Brain microvascular endothelial cell (primary cell): Measurements from ENCODE around the gene GAREM1.

Experiments used
- DNase-seq: peaks from one replicate; pipeline ENCODE4 v3.0.0-alpha.2; 2020
- H3K27ac ChIP-seq: fragments of 250-450 bp; sonication (Bioruptor Pico); 2 replicates; pipeline ENCODE4 v1.5.1; 2020; ENCODE audit warnings: mild to moderate bottlenecking, moderate library complexity
- H3K27me3 ChIP-seq: fragments of 250-450 bp; sonication (Bioruptor Pico); replicated peaks from 2 replicates; pipeline ENCODE4 v1.5.1; 2020; ENCODE audit warnings: mild to moderate bottlenecking
- H3K36me3 ChIP-seq: fragments of 250-450 bp; sonication (Bioruptor Pico); replicated peaks from 2 replicates; pipeline ENCODE4 v1.5.1; 2020; ENCODE audit warnings: mild to moderate bottlenecking
- H3K4me3 ChIP-seq: 2 replicates; pipeline ENCODE4 v1.5.1; 2011; ENCODE audit warnings: low read depth, mild to moderate bottlenecking, control low read depth, low read length, moderate library complexity
- in situ Hi-C: cut with HindIII; loops from 2 replicates; pipeline ENCODE4 v1.10.0; 2017; ENCODE audit warnings: low sequenced_read_pairs, low pct_ligation_motif_present
- TF ChIP-seq, protein P1 (sequence below): IDR thresholded peaks from 2 replicates; pipeline ENCODE4 v1.5.1; 2011; ENCODE audit warnings: low read depth, mild to moderate bottlenecking, moderate library complexity, low read length, control low read depth, inconsistent platforms; ENCODE audit errors: missing control alignments

Gene GAREM1

GRCh38 chr18:32270341-32270740 lies 200.3 kb downstream of the GAREM1 start:
- Histone ChIP-seq H3K4me3 (no peak overlapping the region), H3K27ac (no peak overlapping the region), H3K27me3 (no peaks in the 10 kb centered on the region), H3K36me3 (no peaks in the 10 kb centered on the region)
- no peak for DNase-seq
- in situ Hi-C loops: no loop called here
- TF ChIP-seq, protein P1, sequence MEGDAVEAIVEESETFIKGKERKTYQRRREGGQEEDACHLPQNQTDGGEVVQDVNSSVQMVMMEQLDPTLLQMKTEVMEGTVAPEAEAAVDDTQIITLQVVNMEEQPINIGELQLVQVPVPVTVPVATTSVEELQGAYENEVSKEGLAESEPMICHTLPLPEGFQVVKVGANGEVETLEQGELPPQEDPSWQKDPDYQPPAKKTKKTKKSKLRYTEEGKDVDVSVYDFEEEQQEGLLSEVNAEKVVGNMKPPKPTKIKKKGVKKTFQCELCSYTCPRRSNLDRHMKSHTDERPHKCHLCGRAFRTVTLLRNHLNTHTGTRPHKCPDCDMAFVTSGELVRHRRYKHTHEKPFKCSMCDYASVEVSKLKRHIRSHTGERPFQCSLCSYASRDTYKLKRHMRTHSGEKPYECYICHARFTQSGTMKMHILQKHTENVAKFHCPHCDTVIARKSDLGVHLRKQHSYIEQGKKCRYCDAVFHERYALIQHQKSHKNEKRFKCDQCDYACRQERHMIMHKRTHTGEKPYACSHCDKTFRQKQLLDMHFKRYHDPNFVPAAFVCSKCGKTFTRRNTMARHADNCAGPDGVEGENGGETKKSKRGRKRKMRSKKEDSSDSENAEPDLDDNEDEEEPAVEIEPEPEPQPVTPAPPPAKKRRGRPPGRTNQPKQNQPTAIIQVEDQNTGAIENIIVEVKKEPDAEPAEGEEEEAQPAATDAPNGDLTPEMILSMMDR: no peak

DNA sequence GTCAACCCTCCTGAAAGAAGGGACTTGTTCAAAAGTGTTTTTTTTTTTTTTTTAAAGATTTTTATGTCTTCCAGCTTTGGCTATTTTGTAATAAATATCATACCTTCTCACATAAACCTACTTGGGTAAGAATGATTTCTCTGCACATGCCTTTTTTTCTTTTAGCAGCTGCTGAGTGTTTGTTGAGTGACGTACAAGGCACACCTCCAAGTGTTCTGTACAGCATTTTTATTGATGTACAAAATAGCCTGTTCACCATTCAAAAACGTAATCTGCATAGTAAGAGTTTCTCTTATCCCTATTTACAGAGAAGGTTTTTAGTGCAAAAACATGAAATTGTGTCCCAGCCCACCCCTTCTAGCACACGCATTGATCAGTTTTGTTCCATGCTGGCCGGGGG lies 203.2 kb downstream of the GAREM1 start:
- H3K27me3 ChIP-seq: no peaks in the 10 kb centered on the region
- H3K27ac ChIP-seq: no peak overlapping the region
- in situ Hi-C loops: no loop called here
- H3K36me3 ChIP-seq: no peaks in the 10 kb centered on the region
- DNase-seq: no peak
- TF ChIP-seq, protein P1: no peak
- H3K4me3 ChIP-seq: no peak overlapping the region

DNA sequence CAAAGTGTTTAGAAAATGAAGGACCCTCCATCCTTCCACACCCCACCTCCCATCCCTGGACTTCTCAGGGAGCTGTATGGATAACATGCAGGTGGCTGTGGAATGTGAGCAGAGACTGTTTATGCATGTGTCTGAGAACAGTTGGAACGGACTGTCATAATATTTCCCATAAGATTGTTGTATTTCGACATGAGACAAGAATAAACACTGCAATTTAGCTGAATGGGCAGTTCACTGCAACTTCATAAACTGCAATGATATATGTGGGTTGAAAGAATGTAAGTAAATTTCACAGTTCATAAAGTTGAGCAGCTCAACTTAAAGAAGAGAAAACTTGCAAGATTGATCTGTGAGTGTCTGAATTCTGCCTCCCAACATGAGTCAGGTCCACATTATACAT lies 206.3 kb downstream of the GAREM1 start:
- H3K4me3 ChIP-seq: no peak overlapping the region
- DNase-seq: no peak
- in situ Hi-C loops: no loop called here
- no peak overlapping the region for H3K27ac ChIP-seq
- no peaks in the 10 kb centered on the region for H3K36me3 ChIP-seq
- TF ChIP-seq, protein P1: no peak
- H3K27me3 ChIP-seq: no peaks in the 10 kb centered on the region

- in situ Hi-C loops: no loop called here
- Histone ChIP-seq H3K27me3 (no peaks in the 10 kb centered on the region), H3K36me3 (no peaks in the 10 kb centered on the region), H3K27ac (no peak overlapping the region), H3K4me3 (no peak overlapping the region)
- DNase-seq: no peak
- TF ChIP-seq, protein P1: no peak
Measured at GRCh38 chr18:32262092-32262491, 208.6 kb downstream of the GAREM1 start.

DNA sequence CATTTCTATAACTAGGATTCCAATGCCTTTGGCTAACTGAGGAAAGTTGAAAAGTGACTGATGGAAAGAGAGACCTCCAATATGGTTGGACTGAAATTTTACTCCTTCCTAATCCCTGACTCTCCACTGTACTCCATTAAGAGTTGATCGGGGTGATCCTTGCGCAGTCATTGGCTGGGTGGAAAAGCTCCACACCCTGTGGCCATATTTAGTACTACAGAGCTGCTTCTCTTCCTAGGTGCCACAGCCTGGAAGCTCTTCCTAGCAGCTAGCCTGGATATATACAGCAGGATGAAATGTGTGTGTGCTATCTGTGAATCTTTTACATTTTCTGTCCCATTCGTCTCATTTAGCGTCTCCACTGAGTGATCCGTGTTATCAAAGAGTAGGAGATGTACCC lies 209.7 kb downstream of the GAREM1 start:
- no peak for DNase-seq
- H3K4me3 ChIP-seq: no peak overlapping the region
- H3K27ac ChIP-seq: no peak overlapping the region
- no peaks in the 10 kb centered on the region for H3K36me3 ChIP-seq
- H3K27me3 ChIP-seq: no peaks in the 10 kb centered on the region
- in situ Hi-C loops: no loop called here
- TF ChIP-seq, protein P1: peak; percentile 37

- TF ChIP-seq, protein P1: no peak
- in situ Hi-C loops: no loop called here
- Histone ChIP-seq H3K36me3 (no peaks in the 10 kb centered on the region), H3K27ac (no peak overlapping the region), H3K4me3 (no peak overlapping the region), H3K27me3 (no peaks in the 10 kb centered on the region)
- no peak for DNase-seq
Measured at GRCh38 chr18:32259553-32259952, 211.1 kb downstream of the GAREM1 start.
